Peyer's patch (tissue), 4 donors: ENCODE data around the gene WWOX.

Experiments
- CTCF ChIP-seq, 6 experiments: fragments of 450-650 bp in 4 of 6; fragments of 200-600 bp in 2 of 6; sonication (generic) in 1 of 6; IDR thresholded peaks; one replicate each; pipeline ENCODE4 v1.5.1; 2017 to 2019; ENCODE audit warnings: antibody characterized with exemption in 6 of 6, mild to moderate bottlenecking in 3 of 6, moderate library complexity in 1 of 6
- POLR2A ChIP-seq, 2 donors: fragments of 450-650 bp; IDR thresholded peaks; one replicate each; pipeline ENCODE4 v1.5.1; 2017; ENCODE audit warnings: antibody characterized with exemption in 2 of 2, mild to moderate bottlenecking in 2 of 2, moderate library complexity in 2 of 2

GRCh38 chr16:78137782-78138616, 38.5 kb downstream of the WWOX start:
- TF ChIP-seq CTCF (IDR thresholded peaks at IDR 0.05), result no peak
- no peak for TF ChIP-seq POLR2A (IDR thresholded peaks at IDR 0.05)
